HG03354 (cell line): ENCODE measurements around the gene APOA5.

ENCODE experiments used
- ATAC-seq: cut with Tn5 transposase; IDR thresholded peaks from one replicate; pipeline ENCODE4 v1.9.1; 2021; ENCODE audit warnings: mild to moderate bottlenecking; ENCODE audit not compliant: unreplicated experiment, poor library complexity, severe bottlenecking

Gene APOA5

GRCh38 chr11:116828632-116829524, 37.2 kb upstream of the APOA5 start:
- no peak for ATAC-seq

GRCh38 chr11:116827461-116827860, 35.8 kb upstream of the APOA5 start:
- ATAC-seq: no peak

GRCh38 chr11:116826751-116827431, 35.2 kb upstream of the APOA5 start:
- no peak for ATAC-seq

GRCh38 chr11:116825854-116826750, 34.4 kb upstream of the APOA5 start:
- no peak for ATAC-seq

GRCh38 chr11:116825434-116825833, 33.8 kb upstream of the APOA5 start:
- ATAC-seq: no peak

GRCh38 chr11:116823031-116823843, 31.6 kb upstream of the APOA5 start, which contains the start of gene APOA4:
APOA4 (minus strand) TSS chr11:116823304; CDS start chr11:116823191, 113 bp downstream.
- ATAC-seq: no peak

GRCh38 chr11:116822575-116822974, 30.9 kb upstream of the APOA5 start:
- no peak for ATAC-seq

GRCh38 chr11:116821050-116821918, 29.6 kb upstream of the APOA5 start:
- no peak for ATAC-seq

- no peak for ATAC-seq
Observed at GRCh38 chr11:116819049-116819448, 27.4 kb upstream of the APOA5 start.

- ATAC-seq: no peak
Observed at GRCh38 chr11:116814502-116814901, 22.8 kb upstream of the APOA5 start.

- no peak for ATAC-seq
Observed at GRCh38 chr11:116813781-116814471, 22.2 kb upstream of the APOA5 start.

- no peak for ATAC-seq
Observed at GRCh38 chr11:116813170-116813569, 21.5 kb upstream of the APOA5 start.

- ATAC-seq: no peak
Observed at GRCh38 chr11:116812109-116812508, 20.4 kb upstream of the APOA5 start.

GRCh38 chr11:116811194-116811593, 19.5 kb upstream of the APOA5 start:
- ATAC-seq: no peak

- ATAC-seq: no peak
Observed at GRCh38 chr11:116808262-116809175, 16.8 kb upstream of the APOA5 start.

GRCh38 chr11:116807601-116808261, 16.1 kb upstream of the APOA5 start:
- ATAC-seq: no peak
